ENCODE results near the gene CISD2. TPM values are rescaled to one million over a fixed set of nuclear protein-coding genes. Genes with fewer than 3 reads are reported as not detected.
"Not testable (repeated sequence)": the region's sequence is repeated elsewhere in the genome, so short reads cannot be mapped to it uniquely, and the experiment has no call there.

CISD2 gene
- total RNA-seq, 1 experiment from 2014 or later: 105 TPM

DNA sequence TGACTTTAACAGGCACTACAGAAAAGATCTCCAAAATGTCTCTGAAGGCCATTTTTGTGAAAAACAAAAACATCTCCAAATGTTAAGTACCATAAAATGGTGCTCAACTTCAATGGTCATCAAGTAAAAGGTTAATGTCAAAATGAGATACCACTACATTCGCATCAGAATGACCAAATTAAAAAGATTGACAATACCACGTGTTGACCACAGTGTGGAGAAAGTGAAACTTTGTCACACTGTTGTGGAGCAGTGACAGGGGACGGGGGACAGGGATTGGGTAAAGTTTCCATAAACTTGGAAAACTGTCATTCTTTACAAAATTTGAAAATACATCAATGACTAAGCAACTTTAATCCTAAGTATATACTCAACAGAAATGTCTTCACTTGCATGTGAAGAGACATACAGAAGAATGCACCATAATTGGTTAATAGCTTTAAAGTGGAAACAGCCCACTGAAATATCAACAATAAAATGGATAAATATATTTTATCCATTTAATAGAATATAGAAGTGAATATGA, 19.1 kb upstream of the CISD2 start:
- no peak for DNase-seq (ENCODE audit: low spot score)

DNA sequence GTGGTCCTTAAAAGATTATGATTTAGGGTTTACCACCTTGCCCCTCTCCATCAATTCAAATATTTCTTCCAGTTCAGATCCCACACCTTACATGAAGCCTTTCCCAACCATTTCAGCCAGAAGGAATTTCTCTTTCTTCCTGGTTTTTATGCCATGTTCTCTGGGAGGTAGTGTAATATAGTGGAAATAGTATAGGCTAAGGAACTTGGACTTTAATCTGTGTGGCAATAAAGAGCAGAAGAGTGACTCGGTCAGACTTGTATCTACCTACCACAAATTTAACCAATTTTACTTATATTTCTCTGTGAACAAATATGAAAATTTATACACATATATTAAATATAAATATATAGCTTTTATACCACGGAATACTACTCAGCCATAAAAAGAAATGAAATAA, 18.4 kb upstream of the CISD2 start:
- no peak for DNase-seq (ENCODE audit: low spot score)

DNA sequence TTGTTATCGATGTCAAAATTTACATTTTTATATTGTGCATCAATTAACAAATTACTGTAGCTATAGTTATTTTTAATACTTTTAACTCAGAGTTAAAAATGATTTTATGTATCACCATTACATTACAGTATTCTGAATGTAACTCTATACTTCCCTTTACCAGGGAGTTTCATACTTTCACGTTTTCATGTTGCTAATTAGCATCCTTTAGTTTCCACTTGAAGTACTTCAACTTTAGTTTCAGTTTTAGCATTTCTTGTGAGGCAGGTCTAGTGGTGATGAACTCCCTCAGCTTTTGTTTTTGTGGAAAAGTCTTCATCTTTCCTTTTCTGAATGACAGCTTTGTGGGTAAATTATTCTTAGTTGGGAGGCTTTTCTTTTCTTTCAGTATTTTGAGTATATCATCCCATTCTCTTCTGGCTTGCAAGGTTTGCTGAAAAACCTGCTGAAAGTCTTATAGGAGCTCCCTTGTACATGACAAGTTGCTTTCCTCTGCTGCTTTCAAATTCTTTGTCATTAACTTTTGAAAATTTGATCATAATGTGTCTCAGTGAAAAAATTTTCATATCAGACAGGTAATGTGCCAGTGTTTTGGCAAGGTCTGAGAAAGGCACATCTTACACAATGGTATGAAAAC, 9.8 kb upstream of the CISD2 start:
- DNase-seq (ENCODE audit: low spot score): no peak

DNA sequence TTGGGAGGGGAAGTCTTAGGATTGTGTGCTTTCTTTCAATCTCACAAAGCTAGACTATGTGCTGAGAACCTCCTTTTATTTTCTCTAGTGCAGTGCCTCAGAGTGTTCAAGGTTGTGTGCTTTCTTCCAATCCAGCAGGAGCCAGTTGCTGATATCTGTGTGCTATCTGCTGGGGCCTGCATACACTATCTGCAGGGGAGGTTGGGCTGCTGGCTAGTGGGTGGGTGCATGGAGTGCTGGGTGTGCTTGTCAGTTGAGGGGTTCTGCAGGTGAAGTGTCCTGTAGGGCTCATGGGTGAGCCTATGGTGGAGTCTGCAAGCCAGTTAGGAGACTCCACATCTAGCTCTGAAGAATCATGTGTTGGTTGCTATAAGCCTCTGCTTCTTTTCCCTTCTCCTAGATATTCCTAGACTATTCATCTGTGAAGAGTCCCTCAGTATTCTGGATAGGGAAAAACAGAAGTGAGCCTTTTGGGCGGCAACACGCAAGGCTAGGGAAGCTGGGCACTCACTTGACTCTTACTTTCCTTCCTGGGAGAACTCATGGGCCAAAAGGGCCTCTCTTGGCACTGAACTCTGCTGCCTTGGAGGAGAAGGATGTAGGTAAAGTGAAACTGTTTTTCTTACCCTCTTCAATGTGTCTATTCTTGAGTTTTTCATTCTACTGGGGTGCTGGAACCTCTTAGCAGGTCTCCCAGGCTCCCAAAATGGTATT, 8.0 kb upstream of the CISD2 start:
- no peak for DNase-seq (ENCODE audit: low spot score)

DNA sequence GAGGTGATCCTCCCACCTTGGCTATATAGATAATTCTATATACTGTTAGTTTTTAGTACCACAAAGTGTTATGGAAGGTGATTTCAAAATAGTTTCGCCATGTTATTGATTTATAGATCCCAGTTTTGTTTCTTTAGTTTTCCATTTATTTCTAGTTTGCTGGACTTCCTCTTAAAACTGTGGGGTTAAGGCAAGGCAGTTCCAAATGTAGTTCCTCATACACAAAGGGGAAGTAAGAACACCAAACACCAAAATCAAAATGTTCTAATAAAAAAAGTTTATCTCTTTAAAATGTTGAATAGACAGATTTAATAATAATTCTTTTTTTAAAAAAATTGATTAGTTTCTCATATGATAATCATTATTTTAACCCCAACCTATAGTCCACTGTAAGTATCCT, 6.8 kb upstream of the CISD2 start:
- no peak for DNase-seq (ENCODE audit: low spot score)

DNA sequence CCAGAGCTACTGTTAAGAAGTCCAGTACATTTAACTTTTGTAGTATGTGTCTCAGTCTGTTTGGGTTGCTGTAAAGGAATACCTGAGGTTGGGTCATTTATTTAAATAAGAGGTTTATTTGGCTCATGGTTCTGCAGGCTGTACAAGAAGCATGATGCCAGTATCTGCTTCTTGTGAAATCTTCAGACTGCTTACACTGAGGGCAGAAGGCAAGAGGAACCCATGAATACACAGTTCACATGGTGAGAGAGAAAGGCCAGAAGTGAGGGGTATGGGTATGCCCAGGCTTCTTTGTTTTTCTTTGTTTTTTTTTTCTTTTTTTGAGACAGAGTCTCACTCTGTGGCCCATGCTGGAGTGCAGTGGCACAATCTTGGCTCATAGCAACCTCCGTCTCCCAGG, 6.0 kb upstream of the CISD2 start:
- no peak for DNase-seq (ENCODE audit: low spot score)

DNA sequence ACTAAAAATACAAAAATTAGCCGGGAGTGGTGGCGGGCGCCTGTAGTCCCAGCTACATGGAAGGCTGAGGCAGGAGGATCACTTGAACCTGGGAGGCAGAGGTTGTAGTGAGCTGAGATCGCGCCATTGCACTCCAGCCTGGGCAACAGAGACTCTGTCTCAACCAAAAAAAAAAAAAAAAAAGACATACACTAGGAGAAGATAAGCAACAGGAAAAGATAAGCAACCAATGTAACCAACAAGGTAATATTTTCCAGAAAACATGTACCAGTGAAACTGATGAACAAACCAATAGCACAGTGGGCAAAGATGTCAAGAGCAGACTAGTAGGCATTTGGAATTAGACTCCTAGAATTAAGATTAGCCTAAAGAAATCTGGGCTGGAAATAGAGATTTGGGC, 3.5 kb upstream of the CISD2 start:
- not testable (repeated sequence) for DNase-seq (ENCODE audit: low spot score)

DNA sequence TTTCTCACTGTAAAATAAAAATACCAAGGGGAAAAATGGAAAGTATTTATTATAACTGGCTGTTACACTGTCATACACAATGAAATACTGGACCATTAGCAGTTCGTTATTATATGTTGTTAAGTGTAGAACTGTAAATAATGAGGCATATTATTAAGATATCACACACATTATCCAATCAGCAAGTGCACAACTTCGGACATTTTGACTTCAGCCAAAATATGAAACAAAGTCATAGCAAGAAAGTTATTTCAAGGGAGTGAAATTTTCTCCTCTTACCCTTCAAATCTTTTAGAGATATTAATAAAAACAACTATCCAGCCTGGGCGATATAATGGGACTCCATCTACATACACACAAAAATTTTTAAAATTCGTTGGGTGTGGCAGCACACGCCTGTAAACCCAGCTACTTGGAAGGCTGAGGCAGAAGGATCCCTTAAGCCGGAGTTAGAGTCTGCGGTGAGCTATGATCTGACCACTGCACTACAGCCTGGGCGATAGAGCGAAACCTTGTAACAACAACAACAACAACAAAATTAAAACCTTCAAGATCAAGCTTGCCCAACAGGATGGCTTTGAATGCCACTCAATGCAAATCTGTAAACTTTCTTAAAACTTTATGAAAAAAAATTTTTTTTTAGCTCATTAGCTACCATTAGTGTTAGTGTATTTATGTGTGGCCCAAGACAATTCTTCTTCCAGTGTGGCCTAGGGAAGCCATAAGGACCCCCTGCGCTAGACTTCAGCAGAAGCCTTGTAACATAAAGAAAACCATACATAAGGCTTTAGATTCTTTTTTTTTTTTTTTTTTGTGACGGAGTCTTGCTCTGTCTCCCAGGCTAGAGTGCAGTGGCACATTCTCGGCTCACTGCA, 1.3 kb upstream of the CISD2 start:
- DNase-seq (ENCODE audit: low spot score): peak; percentile 11

DNA sequence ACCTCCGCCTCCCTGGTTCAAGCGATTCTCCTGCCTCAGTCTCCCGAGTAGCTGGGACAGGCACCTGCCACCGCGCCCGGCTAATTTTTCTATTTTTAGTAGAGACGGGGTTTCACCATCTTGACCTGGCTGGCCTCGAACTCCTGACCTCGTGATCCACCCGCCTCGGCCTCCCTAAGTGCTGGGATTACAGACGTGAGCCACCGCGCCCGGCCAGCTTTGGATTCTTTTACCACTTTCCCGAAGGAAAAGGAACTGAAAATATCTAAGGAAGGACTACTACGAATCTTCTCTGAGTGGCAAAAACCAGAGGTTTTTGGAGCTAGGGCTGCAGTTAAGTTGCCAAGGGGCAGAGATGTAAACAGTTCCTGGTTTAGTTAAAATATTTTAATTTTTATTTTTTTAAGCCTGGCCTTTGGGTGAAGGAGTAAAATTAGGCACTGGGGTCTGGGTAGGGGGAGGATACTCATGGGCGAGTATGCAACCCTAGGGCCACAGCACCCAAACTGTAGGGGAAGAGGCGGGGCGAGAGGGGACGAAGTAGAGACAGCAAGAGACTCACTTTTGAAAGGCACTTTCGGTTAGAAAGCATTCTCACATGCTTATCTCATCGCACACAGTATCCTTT, 525 bp upstream of the CISD2 start:
- DNase-seq (ENCODE audit: low spot score): no peak

DNA sequence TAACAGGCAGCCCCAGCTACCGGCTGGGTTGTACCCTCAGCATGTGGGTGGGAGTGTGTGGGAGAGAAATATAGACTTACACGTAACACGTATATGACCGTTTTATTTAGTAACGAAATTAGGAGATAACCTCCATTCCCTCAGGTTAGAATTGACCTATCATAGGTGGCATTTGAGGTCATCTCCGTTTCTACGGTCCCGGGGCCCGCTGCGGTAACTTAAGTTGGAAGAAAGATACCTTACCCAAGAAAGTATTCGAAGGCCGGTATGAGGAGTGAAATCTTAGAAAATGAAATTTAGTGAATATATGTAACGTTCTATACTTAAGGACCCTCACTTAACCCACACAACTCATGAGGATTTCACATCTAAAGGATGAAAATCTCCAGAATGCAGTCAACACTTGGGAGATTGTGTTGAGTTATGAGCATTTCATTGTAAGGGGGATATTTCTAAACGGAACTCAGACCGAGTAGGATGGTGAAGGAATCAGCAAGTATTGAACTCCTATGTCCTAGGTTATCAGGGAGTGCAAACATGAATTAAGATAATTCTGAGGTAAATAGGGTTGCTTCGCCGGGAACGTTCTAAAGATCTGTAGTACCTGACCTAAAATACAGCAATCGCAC, 891 bp downstream of the CISD2 start:
- peak; percentile 25 for DNase-seq (ENCODE audit: low spot score)

DNA sequence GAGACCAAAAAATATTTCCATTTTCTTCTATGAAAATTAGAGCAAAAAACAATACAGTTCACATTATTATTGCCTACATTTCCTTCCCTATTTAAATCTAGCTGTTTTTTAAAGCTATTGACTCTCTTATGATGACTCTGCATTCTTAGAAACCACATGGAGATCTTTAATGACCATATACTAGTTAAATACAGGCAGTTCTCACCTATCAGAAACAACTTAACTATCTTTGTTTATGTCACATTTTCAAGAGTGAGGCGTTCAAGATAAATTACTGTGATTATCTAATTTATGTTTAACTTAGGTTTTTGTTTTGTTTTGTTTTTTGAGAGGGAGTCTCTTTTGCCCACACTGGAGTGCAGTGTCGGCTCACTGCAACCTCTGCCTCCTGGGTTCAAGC, 3.0 kb downstream of the CISD2 start:
- DNase-seq (ENCODE audit: low spot score): no peak

DNA sequence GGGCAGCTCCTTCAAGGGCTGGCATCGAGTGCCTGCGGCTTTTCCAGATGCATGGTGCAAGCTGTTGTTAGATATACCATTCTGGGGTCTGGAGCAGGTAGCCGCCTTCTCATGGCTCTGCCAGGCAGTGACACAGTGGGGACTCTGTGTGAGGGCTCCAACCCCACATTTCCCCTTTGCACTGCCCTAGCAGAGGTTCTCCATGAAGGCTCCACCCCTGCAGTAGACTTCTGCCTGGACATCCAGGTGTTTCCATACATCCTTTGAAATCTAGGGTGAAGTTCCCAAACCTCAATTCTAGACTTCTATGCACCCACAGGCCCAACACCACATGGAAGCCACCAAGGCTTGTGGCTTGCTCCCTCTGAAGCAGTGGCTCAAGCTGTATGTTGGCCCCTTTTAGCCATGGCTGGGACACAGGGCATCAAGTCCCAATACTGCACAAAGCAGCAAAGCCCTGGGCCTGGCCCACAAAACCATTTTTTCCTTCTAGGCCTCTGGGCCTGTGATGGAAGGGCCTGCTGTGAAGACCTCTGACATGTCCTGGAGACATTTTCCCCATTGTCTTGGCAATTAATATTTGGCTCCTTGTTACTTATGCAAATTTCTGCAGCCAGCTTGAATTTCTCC, 8.8 kb downstream of the CISD2 start:
- DNase-seq (ENCODE audit: low spot score): not testable (repeated sequence)

DNA sequence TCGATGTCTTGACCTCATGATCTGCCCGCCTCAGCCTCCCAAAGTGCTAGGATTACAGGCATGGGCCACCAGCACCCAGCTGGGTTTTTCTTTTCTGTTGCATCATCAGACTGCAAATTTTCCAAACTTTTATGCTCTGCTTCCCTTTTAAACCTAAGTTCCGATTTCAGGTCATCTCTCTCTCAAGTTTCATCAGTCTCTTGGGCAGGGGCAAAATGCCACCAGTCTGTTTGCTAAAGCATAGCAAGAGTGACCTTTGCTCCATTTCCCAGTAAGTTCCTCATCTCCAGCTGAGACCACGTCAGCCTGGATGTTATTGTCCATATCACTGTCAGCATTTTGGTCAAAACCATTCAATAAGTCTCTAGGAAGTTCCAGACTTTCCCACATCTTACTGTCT, 9.6 kb downstream of the CISD2 start:
- not testable (repeated sequence) for DNase-seq (ENCODE audit: low spot score)

DNA sequence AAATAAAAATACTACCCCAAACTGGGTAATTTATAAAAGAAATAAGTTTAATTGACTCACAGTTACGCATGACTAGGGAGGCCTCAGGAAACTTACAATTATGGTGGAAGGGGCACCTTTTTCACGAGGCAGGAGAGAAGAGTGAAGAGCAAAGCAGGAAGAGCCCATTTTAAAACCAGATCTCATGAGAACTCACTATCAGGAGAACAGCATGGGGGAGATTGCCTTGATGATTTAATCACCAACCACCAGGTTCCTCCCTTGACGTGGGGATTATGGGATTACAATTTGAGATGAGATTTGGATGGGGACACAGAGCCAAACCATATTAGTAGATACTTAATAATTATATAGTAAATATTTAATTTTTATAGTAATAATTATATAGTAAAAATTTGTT, 10.1 kb downstream of the CISD2 start:
- DNase-seq (ENCODE audit: low spot score): no peak

DNA sequence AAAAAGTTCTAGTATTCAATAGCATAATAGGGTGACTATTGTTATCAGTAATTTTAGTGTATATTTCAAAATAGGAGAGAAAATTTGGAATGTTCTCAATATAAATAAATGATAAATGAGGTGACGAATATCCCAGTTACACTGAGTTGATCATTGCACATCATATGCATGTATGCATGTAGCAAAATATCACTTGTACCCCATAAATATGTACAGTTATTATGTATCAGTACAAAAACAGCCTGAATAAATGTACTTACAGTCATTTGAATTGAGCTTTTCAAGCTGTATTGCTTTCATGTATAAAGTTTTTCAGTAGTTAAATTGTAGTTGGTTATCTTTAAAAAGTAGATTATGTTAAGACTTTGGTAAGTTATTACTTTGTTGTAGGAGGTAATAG, 12.6 kb downstream of the CISD2 start:
- no peak for DNase-seq (ENCODE audit: low spot score)

DNA sequence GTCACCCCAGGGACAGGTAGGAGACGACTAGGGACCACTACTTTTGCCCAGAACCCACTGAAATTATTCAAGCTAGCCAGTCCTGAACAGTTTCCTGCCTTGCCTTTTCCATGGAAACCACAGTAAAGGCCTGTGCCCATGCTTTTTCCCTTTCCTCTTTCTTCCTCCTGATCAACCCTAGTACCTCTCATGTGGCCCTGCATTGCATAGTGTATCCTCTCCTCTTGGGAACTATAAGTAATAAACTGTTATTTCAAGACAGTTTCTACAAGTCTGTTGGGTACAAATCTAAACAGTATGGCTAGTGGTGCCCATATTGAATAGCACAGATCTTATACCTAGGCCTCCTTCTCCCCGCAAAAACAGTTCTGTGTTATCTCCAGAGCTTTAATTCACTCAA, 14.5 kb downstream of the CISD2 start:
- no peak for DNase-seq (ENCODE audit: low spot score)

DNA sequence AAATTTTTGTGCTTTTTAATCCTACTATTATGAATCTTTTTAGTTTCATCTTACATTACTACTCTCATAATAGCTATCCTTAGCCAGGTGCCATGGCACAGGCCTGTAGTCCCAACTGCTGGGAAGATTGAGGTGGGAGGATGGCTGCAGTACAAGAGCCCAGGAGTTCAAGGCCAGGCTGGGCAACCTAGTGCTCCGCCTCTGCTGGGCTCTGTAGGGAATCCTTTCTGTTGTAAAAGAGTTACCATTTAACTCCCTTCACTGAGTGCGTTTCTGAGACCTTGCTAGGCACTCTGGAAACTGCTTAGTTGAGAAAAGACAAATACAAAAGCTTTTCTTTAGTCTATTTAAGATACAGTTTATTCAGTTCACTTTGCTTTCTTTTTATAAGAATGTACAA, 19.8 kb downstream of the CISD2 start:
- not testable (repeated sequence) for DNase-seq (ENCODE audit: low spot score)

DNA sequence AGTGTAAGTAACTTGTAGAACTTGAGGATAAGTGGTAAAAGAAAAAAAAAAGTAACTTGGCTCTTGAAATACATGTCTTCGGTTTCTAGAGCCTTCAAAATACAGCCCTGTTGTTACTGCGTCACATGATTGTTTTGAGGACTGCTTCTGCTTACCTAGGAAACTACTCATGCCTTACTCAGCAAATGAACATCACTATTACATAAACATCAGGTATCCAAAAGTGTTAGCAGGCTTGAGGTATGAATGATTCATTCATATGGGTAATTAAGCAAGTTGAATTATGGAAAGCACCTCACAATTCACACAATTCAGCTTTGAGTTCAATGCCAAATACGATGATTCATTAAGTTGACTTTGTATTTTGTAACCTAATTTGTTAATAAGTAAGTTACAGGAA, 21.1 kb downstream of the CISD2 start:
- not testable (repeated sequence) for DNase-seq (ENCODE audit: low spot score)

DNA sequence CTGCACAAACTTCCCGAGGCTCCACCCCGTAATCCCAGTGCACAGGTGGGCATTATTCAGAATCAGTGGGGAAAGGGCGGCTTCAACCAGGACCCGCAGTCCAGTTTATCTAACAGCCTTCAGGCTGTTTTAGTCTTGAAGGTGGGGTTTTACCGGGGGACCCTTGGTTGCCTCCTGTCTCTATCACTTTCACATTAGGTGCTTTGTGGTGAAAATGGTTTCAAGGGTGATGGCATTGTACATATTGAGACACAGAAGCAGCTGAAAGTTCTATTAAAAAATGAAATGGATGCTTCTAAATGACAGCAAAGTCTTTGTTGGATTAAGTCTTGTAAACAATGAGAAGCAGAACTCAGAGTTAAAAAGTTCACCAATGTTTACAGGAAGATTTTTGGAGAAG, 27.8 kb downstream of the CISD2 start:
- DNase-seq (ENCODE audit: low spot score): not testable (repeated sequence)

DNA sequence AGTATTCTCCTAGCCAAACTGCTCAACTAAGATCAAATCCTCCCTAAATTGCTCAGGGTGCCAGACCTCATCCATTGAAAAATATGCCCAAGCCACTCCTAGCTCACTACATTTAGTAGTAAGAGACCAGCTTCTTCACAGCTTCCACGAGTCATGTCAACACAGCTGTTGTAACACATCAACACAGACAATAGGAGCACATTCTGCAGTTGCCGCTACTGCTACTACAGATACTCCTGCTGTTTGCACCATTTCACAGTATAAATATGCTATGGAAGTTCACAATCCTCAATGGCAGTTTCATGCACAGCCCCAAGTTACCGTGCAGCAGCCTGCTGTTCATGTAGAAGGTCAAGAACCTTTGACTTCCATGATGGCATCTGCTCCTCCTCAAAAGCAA, 28.8 kb downstream of the CISD2 start:
- not testable (repeated sequence) for DNase-seq (ENCODE audit: low spot score)

DNA sequence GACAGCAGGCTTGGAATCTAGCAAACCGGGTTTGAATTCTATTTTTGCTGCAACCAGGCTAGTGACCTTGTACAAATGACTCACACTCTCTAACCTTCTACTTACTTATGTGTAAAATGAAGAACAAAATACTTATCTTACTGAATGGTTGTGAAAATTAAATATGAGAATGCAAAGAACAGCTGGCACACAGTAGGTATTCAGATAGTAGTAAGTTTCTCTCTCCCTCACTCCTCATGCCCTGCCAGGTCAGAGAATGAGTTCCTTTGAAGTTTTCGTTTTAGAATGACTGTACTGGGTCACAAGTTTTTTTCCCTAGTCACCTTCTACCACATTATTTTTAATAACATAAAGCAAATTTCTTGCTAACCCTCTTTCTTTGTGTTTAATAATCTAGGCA, 33.0 kb downstream of the CISD2 start:
- DNase-seq (ENCODE audit: low spot score): no peak
